Adipose tissue (tissue), 3 donors: ENCODE results near the gene IDS. TPM values are rescaled to one million over a fixed set of nuclear protein-coding genes. Genes with fewer than 3 reads are reported as not detected.

Experiments used
- polyA plus RNA-seq, 3 donors: library from polyadenylated mRNA; stranded (reverse); fragments of 200-250 nt; gene quantifications; one replicate each; pipeline ENCODE4 v1.2.3, GENCODE V29; 2013
- donor health status: healthy with polysubstance abuse.
- donor health status: Bipolar disorder and iron deficiency.
- donor health status: healthy.

Gene IDS
- polyA plus RNA-seq, 3 donors, result 19.1 to 42.4 (median 35.7) TPM

Other genes with a start within 250 kb of the IDS start
- gene EOLA1, start 35.7 kb upstream of the IDS start, polyA plus RNA-seq, result 10 to 100 TPM; 14.2 to 18.2 (median 15.0) TPM
- not detected for gene HSFX3, start 44.6 kb upstream of the IDS start, polyA plus RNA-seq
- not detected for gene MAGEA9B, start 82.2 kb upstream of the IDS start, polyA plus RNA-seq
- gene HSFX2, start 90.0 kb upstream of the IDS start, polyA plus RNA-seq, result under 1 TPM; 0.18 to 0.56 (median 0.37) TPM
- 10 to 100 TPM in 2 of 3 donors, 1 to 10 TPM in 1; 6.5 to 13.2 (median 11.7) TPM for gene TMEM185A, start 126.5 kb upstream of the IDS start, polyA plus RNA-seq
- not detected for gene MAGEA11, start 206.8 kb upstream of the IDS start, polyA plus RNA-seq